HG03135 (cell line): Measurements from ENCODE around the gene TPRX1.

Source experiments
- ATAC-seq: cut with Tn5 transposase; IDR thresholded peaks from one replicate; pipeline ENCODE4 v1.9.1; 2021; ENCODE audit warnings: mild to moderate bottlenecking, moderate library complexity; ENCODE audit not compliant: unreplicated experiment

The TPRX1 gene

GRCh38 chr19:47752440-47753211, 51.7 kb downstream of the TPRX1 start:
- no peak for ATAC-seq
